GM12891 (cell line): ENCODE data around the gene GNB1.

ENCODE experiments used
- POLR2A ChIP-seq: IDR thresholded peaks from 2 replicates; pipeline ENCODE4 v1.6.1; 2011; ENCODE audit warnings: low read depth, low read length, control low read depth
- POLR2AphosphoS5 ChIP-seq: IDR thresholded peaks from 2 replicates; pipeline ENCODE4 v1.6.1; 2011; ENCODE audit warnings: low read depth, low read length, control low read depth
- SPI1 ChIP-seq: IDR thresholded peaks from 2 replicates; pipeline ENCODE4 v1.6.1; 2011; ENCODE audit warnings: low read depth, low read length, control low read depth

DNA sequence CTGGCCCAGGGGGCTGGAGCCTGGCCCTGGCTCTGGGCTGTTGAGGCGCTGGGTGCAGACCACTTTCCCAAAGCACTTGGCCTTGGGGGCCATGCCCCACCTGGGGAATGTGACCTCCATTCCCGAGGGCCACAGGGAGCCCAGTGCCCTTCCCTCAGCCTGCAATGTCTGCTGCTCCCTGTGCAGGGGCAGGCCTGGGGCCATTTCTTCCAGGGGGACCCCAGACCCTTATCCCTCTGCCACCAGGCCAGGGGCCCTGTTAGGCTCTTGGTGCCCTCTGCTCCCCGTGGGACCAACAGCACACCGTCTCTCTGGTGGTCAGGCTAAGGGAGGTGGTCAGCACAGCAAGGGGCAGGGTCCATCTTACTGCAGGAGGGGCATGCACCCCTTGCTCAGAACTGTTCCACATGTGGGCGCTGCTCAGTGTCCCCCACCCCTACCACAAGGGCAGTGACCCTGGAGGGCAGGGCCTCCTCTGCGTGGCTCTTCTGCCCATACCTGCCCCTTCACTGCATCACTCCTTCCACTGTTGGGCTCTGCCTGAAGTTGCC is 29.2 kb upstream of the GNB1 start:
- TF ChIP-seq POLR2A (no peak), POLR2AphosphoS5 (no peak), SPI1 (no peak)
